GM23248 (cell line): ENCODE measurements around the gene KCNMA1.

Experiments
- EZH2 ChIP-seq: fragments of 200-600 bp; sonication (generic); IDR thresholded peaks from 2 replicates; pipeline ENCODE4 v1.6.1; 2018; ENCODE audit warnings: antibody characterized with exemption, mild to moderate bottlenecking; ENCODE audit not compliant: insufficient read depth, poor library complexity, severe bottlenecking
- EZH2phosphoT487 ChIP-seq: fragments of 200-600 bp; sonication (generic); IDR thresholded peaks from 2 replicates; pipeline ENCODE4 v1.6.1; 2018; ENCODE audit warnings: antibody characterized with exemption, moderate library complexity, mild to moderate bottlenecking, low read depth; ENCODE audit not compliant: insufficient read depth

DNA sequence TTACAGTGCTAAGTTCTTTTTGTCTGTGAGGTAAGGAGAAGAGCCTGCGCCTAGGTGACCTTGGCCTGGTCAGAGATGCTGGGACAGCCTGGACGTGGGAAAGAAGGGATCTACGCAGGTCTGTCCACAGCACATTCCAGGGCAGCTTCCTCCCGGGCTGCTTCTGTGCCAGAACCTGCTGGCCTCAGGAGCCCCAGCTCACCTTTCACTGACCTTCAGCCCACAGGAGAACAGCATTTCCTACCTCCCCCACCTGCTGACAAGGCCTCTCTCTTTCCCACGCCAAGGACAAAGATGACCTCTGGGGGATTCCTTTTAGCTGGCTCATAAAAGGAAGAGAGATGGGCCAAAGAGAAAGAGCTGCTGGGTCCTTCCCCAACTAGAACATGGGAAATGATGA, 260.6 kb downstream of the KCNMA1 start:
- TF ChIP-seq EZH2phosphoT487: no peak
- no peak for TF ChIP-seq EZH2
